Uterus (tissue), 4 donors: ENCODE measurements around the gene TCF3. TPM values are rescaled to one million over a fixed set of nuclear protein-coding genes. Genes with fewer than 3 reads are reported as not detected.

Experiments
- DNase-seq, 2 donors: peaks; one replicate each; pipeline ENCODE4 v3.0.0-alpha.2; 2019 to 2020
- H3K27ac ChIP-seq, 2 donors: fragments of 200-600 bp; sonication (generic); 1 replicate in 1 of 2; 2 replicates in 1 of 2; pipeline ENCODE4 v1.5.1; 2016 to 2018
- H3K27me3 ChIP-seq, 2 donors: fragments of 200-600 bp; sonication (generic); one replicate each; pipeline ENCODE4 v1.5.1; 2018 to 2019; ENCODE audit warnings: control low read depth in 1 of 2
- H3K36me3 ChIP-seq, 2 donors: fragments of 200-600 bp; sonication (generic); one replicate each; pipeline ENCODE4 v1.5.1; 2019; ENCODE audit warnings: control low read depth in 1 of 2
- H3K4me1 ChIP-seq, 2 donors: fragments of 200-600 bp; sonication (generic); one replicate each; pipeline ENCODE4 v1.5.1; 2018 to 2019; ENCODE audit warnings: control low read depth in 1 of 2
- H3K4me3 ChIP-seq, 2 donors: fragments of 200-600 bp; sonication (generic); 1 replicate in 1 of 2; 2 replicates in 1 of 2; pipeline ENCODE4 v1.5.1; 2018 to 2019; ENCODE audit warnings: mild to moderate bottlenecking in 1 of 2
- H3K9me3 ChIP-seq, 2 donors: fragments of 200-600 bp; sonication (generic); one replicate each; pipeline ENCODE4 v1.5.1; 2019; ENCODE audit warnings: control low read depth in 1 of 2
- POLR2A ChIP-seq, 2 donors: fragments of 450-650 bp; IDR thresholded peaks; one replicate each; pipeline ENCODE4 v1.6.1; 2016; ENCODE audit warnings: antibody characterized with exemption in 2 of 2, mild to moderate bottlenecking in 1 of 2, moderate library complexity in 1 of 2
- intact Hi-C: fragments of 100-400 bp; cut with DNase I; formaldehyde crosslinking; loops from one replicate; pipeline ENCODE4 v1.15.1; 2023; ENCODE audit warnings: low total_unique reads
- total RNA-seq, 4 donors: library from RNA; depleted of rRNA in 3 of 4; stranded (reverse); fragments of >200 nt in 3 of 4; gene quantifications; one replicate each; pipeline versions ENCODE4 v1.1.0 to v1.2.4, GENCODE V29; 2014 to 2023
- TF ChIP-seq, protein P1 (sequence below), 4 experiments: fragments of 200-600 bp in 2 of 4; fragments of 450-650 bp in 2 of 4; sonication (generic) in 2 of 4; IDR thresholded peaks; one replicate each; pipeline ENCODE4 v1.5.1; 2016 to 2019; ENCODE audit warnings: antibody characterized with exemption in 4 of 4, mild to moderate bottlenecking in 2 of 4, moderate library complexity in 1 of 4
- donor health status: DM: yes; HTN: yes; CAD: no.

The TCF3 gene
- total RNA-seq, 4 donors from 2014 or later, result 15.6 to 132 (median 65.7) TPM

DNA sequence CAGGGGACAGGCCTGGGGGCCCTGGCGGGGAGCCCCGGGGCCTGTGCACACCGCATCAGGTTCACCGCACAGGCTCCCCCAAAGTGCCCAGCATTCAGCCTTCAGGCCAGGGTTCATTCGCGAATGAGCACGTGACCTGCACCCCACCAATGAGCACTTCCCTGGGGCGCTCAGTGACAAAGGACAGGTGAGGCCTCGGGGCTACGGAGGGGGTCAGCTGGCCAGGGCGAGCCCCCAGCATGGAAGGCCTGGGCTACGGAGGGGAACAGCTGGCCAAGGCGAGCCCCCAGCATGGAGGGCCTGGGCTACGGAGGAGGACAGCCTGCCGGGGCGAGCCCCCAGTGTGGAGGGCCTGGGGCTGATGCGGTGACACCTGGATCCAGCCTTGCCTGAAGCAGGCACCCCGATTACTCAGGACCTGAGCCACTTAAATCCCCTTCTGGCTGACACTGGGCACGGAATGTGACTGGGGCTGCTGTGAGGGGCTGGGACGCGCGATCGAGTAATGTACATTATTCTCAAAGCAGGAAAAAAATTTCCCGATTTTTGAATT is 23.1 kb downstream of the TCF3 start:
- Histone ChIP-seq H3K4me3 (no peak overlapping the region), H3K9me3 (no peaks in the 10 kb centered on the region), H3K27me3 (no peaks in the 10 kb centered on the region), H3K27ac (no peak overlapping the region), H3K36me3 (no peaks in the 10 kb centered on the region), H3K4me1 (no peaks in the 10 kb centered on the region)
- no peak for TF ChIP-seq POLR2A (IDR thresholded peaks at IDR 0.05)
- TF ChIP-seq, protein P1, sequence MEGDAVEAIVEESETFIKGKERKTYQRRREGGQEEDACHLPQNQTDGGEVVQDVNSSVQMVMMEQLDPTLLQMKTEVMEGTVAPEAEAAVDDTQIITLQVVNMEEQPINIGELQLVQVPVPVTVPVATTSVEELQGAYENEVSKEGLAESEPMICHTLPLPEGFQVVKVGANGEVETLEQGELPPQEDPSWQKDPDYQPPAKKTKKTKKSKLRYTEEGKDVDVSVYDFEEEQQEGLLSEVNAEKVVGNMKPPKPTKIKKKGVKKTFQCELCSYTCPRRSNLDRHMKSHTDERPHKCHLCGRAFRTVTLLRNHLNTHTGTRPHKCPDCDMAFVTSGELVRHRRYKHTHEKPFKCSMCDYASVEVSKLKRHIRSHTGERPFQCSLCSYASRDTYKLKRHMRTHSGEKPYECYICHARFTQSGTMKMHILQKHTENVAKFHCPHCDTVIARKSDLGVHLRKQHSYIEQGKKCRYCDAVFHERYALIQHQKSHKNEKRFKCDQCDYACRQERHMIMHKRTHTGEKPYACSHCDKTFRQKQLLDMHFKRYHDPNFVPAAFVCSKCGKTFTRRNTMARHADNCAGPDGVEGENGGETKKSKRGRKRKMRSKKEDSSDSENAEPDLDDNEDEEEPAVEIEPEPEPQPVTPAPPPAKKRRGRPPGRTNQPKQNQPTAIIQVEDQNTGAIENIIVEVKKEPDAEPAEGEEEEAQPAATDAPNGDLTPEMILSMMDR (IDR thresholded peaks at IDR 0.05), result no peak
- intact Hi-C loops, result no loop called here
- no peak for DNase-seq

DNA sequence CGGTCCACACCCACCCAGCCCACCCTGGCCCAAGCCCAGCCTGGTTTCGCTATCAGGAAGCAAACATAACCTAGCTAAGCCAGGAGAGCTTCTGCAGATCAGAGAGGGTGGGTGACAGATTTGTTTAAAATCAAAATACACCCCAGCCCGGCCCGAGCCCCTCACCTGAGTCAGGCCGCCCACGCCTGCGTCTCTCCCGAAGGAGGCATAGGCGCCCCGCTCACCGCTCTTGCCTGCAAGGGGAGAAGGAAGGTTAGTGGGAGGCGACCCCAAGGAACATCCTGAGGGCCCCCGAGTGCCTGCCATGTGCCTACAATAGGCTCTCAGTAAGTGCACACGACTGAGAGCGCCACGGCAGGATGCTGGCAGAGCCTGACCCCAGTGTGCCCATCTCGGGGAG is 25.2 kb downstream of the TCF3 start:
- H3K36me3 ChIP-seq, result no peaks in the 10 kb centered on the region
- intact Hi-C loops, result no loop called here

DNA sequence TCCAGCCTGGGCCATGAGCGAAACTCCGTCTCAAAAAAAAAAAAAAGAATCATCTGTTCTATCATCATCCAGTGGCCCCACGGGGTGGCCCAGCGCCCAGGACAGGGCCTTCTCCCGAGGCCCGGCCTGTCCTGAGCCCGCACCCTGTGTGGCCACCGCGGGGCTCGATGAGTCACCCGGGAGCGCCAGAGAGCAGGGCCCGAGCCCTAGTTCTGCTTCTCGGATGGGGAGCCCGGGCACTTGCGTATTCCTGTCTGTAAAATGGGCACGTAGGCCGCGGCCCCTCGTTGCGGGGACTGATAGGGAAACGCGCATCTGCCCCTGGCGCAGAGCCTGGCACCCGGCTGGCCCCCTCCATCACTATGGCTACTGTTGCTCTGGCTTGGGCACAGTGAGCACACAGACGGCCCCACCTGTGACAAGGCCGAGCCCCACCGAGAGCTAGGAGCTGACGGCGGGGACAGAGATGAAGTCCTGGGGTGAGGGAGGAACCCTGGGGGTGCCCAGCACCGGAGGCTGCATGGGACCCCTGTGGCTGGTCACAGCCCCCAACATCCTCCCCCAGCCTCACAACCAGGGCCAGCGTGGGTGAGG is 25.9 kb downstream of the TCF3 start:
- no peak for TF ChIP-seq POLR2A (IDR thresholded peaks at IDR 0.05)
- TF ChIP-seq, protein P1 (IDR thresholded peaks at IDR 0.05), result no peak
- no peaks in the 10 kb centered on the region for H3K4me1 ChIP-seq
- intact Hi-C loops, result no loop called here
- H3K27me3 ChIP-seq, result no peaks in the 10 kb centered on the region
- H3K27ac ChIP-seq, result no peak overlapping the region
- H3K4me3 ChIP-seq, result no peak overlapping the region
- H3K36me3 ChIP-seq, result no peaks in the 10 kb centered on the region
- no peak for DNase-seq
- no peaks in the 10 kb centered on the region for H3K9me3 ChIP-seq

More for the DNA sequence above, 25.2 kb downstream of the TCF3 start:
- DNase-seq, result no peak
- Histone ChIP-seq H3K4me1 (no peaks in the 10 kb centered on the region), H3K27ac (no peak overlapping the region), H3K27me3 (no peaks in the 10 kb centered on the region), H3K9me3 (no peaks in the 10 kb centered on the region), H3K4me3 (no peak overlapping the region)
- no peak for TF ChIP-seq POLR2A (IDR thresholded peaks at IDR 0.05)
- TF ChIP-seq, protein P1 (IDR thresholded peaks at IDR 0.05), result no peak

DNA sequence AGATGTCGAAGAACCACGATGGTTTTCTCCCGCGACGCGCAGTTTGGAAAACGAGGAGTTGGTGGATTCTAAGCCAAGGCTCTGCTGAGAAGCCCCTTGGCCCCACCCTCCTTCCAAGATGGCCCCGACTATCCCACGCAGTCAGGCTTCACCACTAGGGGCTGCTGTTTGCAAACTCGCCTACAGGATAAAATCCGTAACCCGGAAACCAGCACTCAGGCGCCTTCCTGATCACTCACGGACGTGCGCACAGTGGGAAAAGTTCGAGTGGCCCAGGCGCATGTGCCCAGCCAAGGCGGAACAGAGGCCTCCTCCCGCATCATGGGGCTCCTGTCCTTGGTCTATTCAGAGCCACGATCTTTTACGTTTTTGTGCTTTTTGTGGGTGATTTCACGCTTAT is 28.0 kb downstream of the TCF3 start:
- Histone ChIP-seq H3K4me1 (no peaks in the 10 kb centered on the region), H3K4me3 (no peak overlapping the region), H3K27ac (no peak overlapping the region), H3K27me3 (no peaks in the 10 kb centered on the region), H3K9me3 (no peaks in the 10 kb centered on the region), H3K36me3 (no peaks in the 10 kb centered on the region)
- TF ChIP-seq, protein P1 (IDR thresholded peaks at IDR 0.05), result peak; percentile 25 to 48 (median 40)
- no peak for TF ChIP-seq POLR2A (IDR thresholded peaks at IDR 0.05)
- peak in 1 of 2 donors; percentile 32 for DNase-seq
- intact Hi-C loops, result no loop called here

DNA sequence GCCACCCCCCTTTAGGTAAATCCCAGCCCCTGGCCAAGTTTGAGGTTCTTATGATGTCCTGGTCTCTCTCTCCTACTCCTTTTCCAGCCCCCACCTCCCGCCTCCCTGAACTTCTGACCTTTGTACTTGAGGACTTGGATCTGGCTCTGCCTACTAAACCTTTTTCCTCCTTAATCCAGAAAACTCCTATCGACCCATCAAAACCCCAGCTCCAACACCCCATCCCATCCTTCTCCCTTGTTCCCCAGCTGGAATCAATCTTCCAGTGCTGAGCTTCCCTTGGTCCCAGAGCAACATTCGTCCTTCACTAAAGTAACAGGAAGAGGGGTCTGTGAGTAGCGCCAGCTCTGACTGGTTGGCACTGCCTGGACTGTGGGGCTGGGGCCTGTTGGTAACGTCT is 29.9 kb downstream of the TCF3 start:
- intact Hi-C loops, result no loop called here

More for the DNA sequence above, 29.9 kb downstream of the TCF3 start:
- Histone ChIP-seq H3K9me3 (no peaks in the 10 kb centered on the region), H3K27me3 (no peaks in the 10 kb centered on the region), H3K4me3 (no peak overlapping the region), H3K36me3 (no peaks in the 10 kb centered on the region), H3K4me1 (no peaks in the 10 kb centered on the region), H3K27ac (no peak overlapping the region)
- TF ChIP-seq, protein P1 (IDR thresholded peaks at IDR 0.05), result no peak
- TF ChIP-seq POLR2A (IDR thresholded peaks at IDR 0.05), result no peak
- DNase-seq, result no peak
